Measurements from ENCODE around the gene C20orf144.
"Not testable (repeated sequence)": the region's sequence is repeated elsewhere in the genome, so short reads cannot be mapped to it uniquely, and the experiment has no call there.

C20orf144 gene

GRCh38 chr20:33662172-33662571, at the start of gene C20orf144:
Gene C20orf144, plus strand, starts transcription at chr20:33662327. Its CDS starts 19 bp downstream, at chr20:33662346.
- DNase-seq (ENCODE audit: low spot score): no peak

- DNase-seq (ENCODE audit: low spot score): no peak
These were observed 40.3 kb upstream of the C20orf144 start for GRCh38 chr20:33621717-33622400.

DNA sequence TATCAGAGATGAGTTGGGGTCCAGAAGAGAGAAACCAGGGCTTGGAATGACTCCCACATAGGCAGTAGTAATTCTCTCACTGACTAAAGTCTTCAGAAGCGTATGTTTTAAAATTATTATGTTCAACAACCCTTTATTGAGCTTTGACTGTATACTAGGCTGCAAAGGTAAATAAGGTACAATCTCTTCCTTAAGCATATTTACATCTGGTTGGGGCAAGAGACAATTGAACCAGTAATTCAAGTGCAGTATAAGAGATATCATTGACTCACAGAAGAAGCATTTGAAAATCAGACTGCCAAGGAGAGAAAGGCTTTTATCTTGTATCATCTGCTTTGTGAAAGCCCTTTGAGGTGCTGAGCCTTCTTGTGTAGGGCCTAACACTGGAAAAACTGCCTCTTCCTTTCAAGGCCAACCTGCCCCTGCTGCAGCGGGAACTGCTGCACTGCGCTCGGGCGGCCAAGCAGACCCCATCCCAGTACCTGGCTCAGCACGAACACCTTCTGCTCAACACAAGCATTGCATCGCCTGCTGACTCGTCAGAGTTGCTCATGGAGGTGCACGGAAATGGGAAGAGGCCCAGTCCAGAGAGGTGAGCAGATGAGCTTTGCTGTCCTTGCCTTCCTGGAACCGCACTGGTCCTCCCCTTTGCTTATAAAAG, 39.3 kb upstream of the C20orf144 start:
- no peak for DNase-seq (ENCODE audit: low spot score)

- no peak for DNase-seq (ENCODE audit: low spot score)
These were observed 37.7 kb upstream of the C20orf144 start for GRCh38 chr20:33624399-33624798.

DNA sequence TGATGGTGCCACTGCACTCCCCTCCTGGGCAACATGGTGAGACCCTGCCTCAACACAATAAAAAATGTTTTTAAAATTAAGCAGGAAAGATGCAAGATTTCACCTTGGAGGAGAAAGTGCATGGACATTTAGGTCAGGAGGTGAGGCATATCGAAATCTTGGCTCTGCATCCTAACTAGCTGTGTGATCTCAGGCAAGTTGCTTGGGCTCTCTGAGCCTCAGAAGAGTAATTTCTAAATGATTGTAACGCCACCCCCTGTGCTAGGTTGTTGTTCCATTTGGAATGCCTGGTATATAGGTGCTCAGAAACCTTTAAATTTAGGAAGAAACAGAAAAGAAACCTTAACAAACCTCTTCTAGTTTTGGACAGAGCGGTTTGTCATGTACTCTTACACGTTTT, 35.9 kb upstream of the C20orf144 start:
- DNase-seq (ENCODE audit: low spot score): no peak

GRCh38 chr20:33627577-33628216, 34.4 kb upstream of the C20orf144 start:
- no peak for DNase-seq (ENCODE audit: low spot score)

- DNase-seq (ENCODE audit: low spot score): no peak
These were observed 32.6 kb upstream of the C20orf144 start for GRCh38 chr20:33629533-33629932.

- DNase-seq (ENCODE audit: low spot score): no peak
These were observed 32.1 kb upstream of the C20orf144 start for GRCh38 chr20:33629979-33630378.

DNA sequence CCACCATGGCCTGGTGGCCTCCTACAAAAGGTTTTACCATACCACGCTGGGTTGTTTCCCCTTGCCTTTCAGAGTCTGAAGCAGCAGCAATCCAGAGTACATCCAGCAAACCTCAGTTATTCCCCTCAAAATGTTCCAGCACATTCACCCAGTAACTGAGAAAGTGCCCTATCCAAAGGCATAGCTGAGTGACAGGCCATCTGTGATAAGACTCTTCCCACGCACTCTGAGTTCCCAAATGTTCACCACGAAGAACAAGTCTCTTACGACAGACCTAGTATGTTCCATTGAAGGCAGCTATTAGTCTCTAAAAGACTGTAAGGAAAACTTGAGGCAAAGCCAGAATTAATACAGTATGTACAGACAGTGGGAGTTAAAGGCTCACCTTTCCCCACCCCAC, 31.6 kb upstream of the C20orf144 start:
- DNase-seq (ENCODE audit: low spot score): no peak

GRCh38 chr20:33631910-33632309, 30.2 kb upstream of the C20orf144 start:
- DNase-seq (ENCODE audit: low spot score): not testable (repeated sequence)

DNA sequence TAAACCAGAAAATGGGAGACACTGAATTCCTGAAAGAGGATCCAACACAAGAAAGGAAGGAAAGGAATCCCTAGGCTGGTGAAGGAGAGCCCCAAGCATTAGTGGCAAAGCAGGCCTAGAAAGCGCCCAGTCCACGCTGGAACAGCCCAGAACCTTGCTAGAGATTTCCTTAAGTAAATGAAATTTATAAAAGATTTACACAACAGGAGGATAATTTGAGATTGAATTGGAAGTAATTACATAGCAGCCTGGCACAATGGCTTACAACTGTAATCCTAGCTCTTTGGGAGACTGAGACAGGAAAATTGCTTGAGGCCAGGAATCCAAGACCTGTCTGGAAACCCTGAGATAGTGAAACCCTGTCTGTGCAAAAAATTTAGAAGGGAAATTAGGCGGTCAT, 26.8 kb upstream of the C20orf144 start:
- no peak for DNase-seq (ENCODE audit: low spot score)

- no peak for DNase-seq (ENCODE audit: low spot score)
These were observed 25.4 kb upstream of the C20orf144 start for GRCh38 chr20:33636776-33637175.

- DNase-seq (ENCODE audit: low spot score): no peak
These were observed 21.8 kb upstream of the C20orf144 start for GRCh38 chr20:33640287-33640686.

DNA sequence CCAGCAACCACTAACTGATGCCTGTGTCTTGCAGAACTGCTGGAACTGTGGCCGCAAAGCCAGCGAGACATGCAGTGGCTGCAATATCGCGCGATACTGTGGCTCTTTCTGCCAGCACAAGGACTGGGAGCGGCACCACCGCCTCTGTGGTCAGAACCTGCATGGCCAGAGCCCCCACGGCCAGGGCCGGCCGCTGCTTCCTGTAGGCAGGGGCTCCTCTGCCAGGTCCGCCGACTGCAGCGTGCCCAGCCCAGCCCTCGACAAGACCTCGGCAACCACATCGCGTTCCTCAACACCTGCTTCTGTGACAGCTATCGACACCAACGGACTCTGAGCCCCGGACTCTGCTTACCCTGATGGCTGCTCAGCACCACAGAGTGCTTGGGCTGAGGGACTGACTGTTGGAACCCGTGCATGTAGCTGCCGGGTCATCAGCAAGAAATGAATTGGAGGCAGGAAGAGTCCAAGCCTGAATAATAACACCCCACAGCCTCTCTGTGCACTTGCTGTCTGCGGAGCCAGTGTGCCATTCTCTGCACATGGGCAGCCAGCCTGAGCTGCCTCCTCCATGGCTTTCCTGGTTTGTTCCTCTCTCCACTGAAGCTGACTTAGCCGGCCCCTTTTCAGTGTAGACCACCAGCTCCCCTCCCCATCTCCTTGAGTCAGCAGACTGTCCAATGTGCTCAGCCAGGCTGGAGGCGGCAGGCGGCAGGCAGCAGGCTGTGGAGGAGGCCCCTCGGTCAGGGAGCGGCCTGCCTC, 17.6 kb upstream of the C20orf144 start:
- DNase-seq (ENCODE audit: low spot score): no peak

DNA sequence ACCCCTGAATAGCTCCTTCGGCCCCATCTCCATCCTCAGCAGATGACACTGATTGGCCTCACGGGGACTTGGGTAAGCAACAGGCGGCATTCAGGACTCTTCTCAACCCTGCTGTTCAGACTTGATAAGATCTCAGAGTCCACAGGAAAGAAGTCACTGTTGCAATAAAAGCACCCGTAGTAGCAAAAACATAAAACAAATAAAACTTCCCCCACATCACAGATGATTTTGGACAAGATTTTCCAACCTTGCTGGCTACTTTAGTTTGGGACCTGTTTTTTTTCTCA, 17.1 kb upstream of the C20orf144 start:
- DNase-seq (ENCODE audit: low spot score): no peak

GRCh38 chr20:33645396-33645795, 16.7 kb upstream of the C20orf144 start:
- DNase-seq (ENCODE audit: low spot score): no peak

- no peak for DNase-seq (ENCODE audit: low spot score)
These were observed 15.9 kb upstream of the C20orf144 start for GRCh38 chr20:33646191-33646590.

GRCh38 chr20:33646959-33647602, 15.0 kb upstream of the C20orf144 start:
- not testable (repeated sequence) for DNase-seq (ENCODE audit: low spot score)

- DNase-seq (ENCODE audit: low spot score): no peak
These were observed 14.3 kb upstream of the C20orf144 start for GRCh38 chr20:33647603-33648395.

DNA sequence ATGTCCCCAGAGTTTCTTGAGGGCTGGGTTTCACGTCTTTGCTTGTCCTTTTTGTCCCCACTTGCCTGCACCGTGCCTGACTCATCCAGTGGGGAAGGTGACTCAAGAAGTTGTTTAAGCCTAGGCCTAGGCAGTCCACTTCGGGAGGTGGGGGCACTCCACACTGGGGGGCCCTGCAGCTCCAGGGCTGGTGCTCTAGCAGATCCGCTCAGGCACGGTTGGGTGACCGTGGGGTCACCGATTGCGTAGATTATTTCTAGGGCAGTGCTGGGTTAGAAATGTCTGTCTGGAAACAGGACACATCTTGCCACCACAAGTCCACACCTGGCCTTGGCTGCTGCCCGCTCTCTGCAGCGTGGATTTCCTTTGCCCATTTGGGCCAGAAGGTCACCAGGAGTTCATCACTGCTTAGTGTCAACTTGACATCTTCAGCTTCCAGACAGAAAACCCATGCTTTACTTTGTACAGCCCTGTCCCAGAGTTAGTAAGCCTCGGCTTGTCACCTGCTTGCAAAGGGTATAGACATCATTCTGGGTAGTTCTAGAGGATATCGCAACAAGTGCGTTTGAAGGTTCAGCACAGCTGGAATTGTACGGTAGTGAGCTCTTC, 13.6 kb upstream of the C20orf144 start:
- no peak for DNase-seq (ENCODE audit: low spot score)

- no peak for DNase-seq (ENCODE audit: low spot score)
These were observed 12.9 kb upstream of the C20orf144 start for GRCh38 chr20:33649201-33649681.

All from D341Med (cell line).